Right lobe of liver (tissue), 4 donors: ENCODE data around the gene DSG2.

Experiments used
- POLR2A ChIP-seq: fragments of 450-650 bp; IDR thresholded peaks from one replicate; pipeline ENCODE4 v1.6.1; 2017; ENCODE audit warnings: antibody characterized with exemption, mild to moderate bottlenecking
- TF ChIP-seq, protein P1 (sequence below), 4 donors: fragments of 200-600 bp in 3 of 4; fragments of 450-650 bp in 1 of 4; IDR thresholded peaks; one replicate each; pipeline versions ENCODE4 v1.5.1 to v1.8.0; 2016 to 2022; ENCODE audit warnings: antibody characterized with exemption in 4 of 4, mild to moderate bottlenecking in 2 of 4
- donor health status: DM: no; HTN: no; CAD: no.
- donor health status: DM: no; HTN: no; CAD: no.
- donor health status: DM: no; HTN: yes; CAD: no.

DNA sequence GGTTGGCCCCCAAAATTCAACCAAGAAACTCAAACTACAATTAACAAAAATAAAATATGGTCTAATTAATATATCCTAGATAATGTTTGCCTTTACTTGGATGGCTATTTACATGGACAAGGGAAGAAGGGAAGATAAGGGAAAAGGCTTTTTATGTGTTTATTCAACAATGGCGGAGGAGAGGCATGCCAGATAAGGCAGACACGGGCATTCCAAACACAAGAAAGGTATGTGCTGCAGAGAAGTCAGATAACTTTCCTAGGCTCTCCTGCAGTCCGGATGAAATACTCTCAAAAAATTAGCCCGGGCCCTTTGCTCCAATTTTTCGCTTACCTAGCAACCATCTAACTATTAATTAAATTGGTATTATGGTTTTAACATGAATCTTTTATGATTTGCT, 88.6 kb downstream of the DSG2 start:
- TF ChIP-seq, protein P1, sequence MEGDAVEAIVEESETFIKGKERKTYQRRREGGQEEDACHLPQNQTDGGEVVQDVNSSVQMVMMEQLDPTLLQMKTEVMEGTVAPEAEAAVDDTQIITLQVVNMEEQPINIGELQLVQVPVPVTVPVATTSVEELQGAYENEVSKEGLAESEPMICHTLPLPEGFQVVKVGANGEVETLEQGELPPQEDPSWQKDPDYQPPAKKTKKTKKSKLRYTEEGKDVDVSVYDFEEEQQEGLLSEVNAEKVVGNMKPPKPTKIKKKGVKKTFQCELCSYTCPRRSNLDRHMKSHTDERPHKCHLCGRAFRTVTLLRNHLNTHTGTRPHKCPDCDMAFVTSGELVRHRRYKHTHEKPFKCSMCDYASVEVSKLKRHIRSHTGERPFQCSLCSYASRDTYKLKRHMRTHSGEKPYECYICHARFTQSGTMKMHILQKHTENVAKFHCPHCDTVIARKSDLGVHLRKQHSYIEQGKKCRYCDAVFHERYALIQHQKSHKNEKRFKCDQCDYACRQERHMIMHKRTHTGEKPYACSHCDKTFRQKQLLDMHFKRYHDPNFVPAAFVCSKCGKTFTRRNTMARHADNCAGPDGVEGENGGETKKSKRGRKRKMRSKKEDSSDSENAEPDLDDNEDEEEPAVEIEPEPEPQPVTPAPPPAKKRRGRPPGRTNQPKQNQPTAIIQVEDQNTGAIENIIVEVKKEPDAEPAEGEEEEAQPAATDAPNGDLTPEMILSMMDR (IDR thresholded peaks at IDR 0.05), result no peak
- no peak for TF ChIP-seq POLR2A
